Measurements from ENCODE around the gene ZNF556. TPM values are rescaled to one million over a fixed set of nuclear protein-coding genes. Genes with fewer than 3 reads are reported as not detected.
"Not testable (repeated sequence)": the region's sequence is repeated elsewhere in the genome, so short reads cannot be mapped to it uniquely, and the experiment has no call there.

Gene ZNF556
- total and polyA plus RNA-seq, 10 of the 15 experiments (the other 5 are each of a cell fraction or from before 2014, with no cell fraction given), result not detected

GRCh38 chr19:2902590-2903218, 35.6 kb downstream of the ZNF556 start:
- no peaks in the 10 kb centered on the region for H4K20me1 ChIP-seq (ENCODE audit: control insufficient read depth, insufficient read depth)
- 87% methylated on average over 13 of the region's 13 CpGs for WGBS (ENCODE audit: insufficient coverage, insufficient replicate concordance, low lambda C conversion rate, missing lambda C conversion rate)
- H3K27ac ChIP-seq (ENCODE audit: control insufficient read depth, insufficient read depth), result no peak overlapping the region
- POLR2A ChIA-PET, result no interaction called here
- RAD21 ChIA-PET (ENCODE audit: unreplicated experiment), result no interaction called here
- no peak for DNase-seq (ENCODE audit: low read depth, low spot score)
- BruUV-seq (replicated peaks), result no TSS peak
- TF ChIP-seq NFYB (IDR thresholded peaks at IDR 0.05; ENCODE audit: insufficient read depth, low read depth, low read length) (no peak), HDAC6 (IDR thresholded peaks at IDR 0.05; ENCODE audit: unreplicated experiment) (no peak), ATF3 (IDR thresholded peaks at IDR 0.05; ENCODE audit: borderline replicate concordance, extremely low read depth, low read depth, low read length) (no peak), ZNF622 (IDR thresholded peaks at IDR 0.05) (no peak), HCFC1 (IDR thresholded peaks at IDR 0.05; ENCODE audit: low read length) (no peak), ZNF384 (IDR thresholded peaks at IDR 0.05; ENCODE audit: borderline replicate concordance, low read depth, low read length) (no peak), TCF12 (IDR thresholded peaks at IDR 0.05; ENCODE audit: low read depth, low read length) (no peak), RAD51 (IDR thresholded peaks at IDR 0.05) (no peak)
- no peak for ATAC-seq
- H3K4me3 ChIP-seq, result 0 out of 2 replicates have a peak overlapping the region, but pooled peaks have one; percentile 77
- in situ Hi-C loops (cut with MboI), result no loop called here
- SMC1A ChIA-PET (ENCODE audit: uncharacterized antibody, unreplicated experiment), result no interaction called here
- H3K4me1 ChIP-seq (ENCODE audit: control insufficient read depth, insufficient read depth, low read length), result no peaks in the 10 kb centered on the region
- peaks cover 16% of the 10 kb centered on the region for H3K79me2 ChIP-seq (ENCODE audit: control insufficient read depth, insufficient read depth, low read length)
- no peak for FAIRE-seq
- CTCF ChIA-PET, result interaction anchor here (0.6 kb wide), 1 partner anchor 1306 kb away, joined by 3 read pairs; no protein-coding TSS in a partner anchor
- H3K36me3 ChIP-seq (ENCODE audit: control insufficient read depth in 2 of 2, insufficient read depth in 2 of 2, low read length in 1 of 2), result 0 out of 4 replicates have a peak, but pooled peaks cover 0 to 3% of the 10 kb centered on the region in 2 experiments
- no peak overlapping the region for H2AFZ ChIP-seq (ENCODE audit: control insufficient read depth, low read depth, low read length)
- H3K4me2 ChIP-seq (ENCODE audit: control insufficient read depth, insufficient read depth), result peak overlapping the region; percentile 17; the same call in 1 of the 2 replicates
- no peak overlapping the region for H3K9ac ChIP-seq (ENCODE audit: control insufficient read depth, insufficient read depth, low read length)
- intact Hi-C loops (cut with micrococcal nuclease; ENCODE audit: unreplicated experiment), result no loop called here
- no peaks in the 10 kb centered on the region for H3K27me3 ChIP-seq (replicated peaks in 1 of 2; ENCODE audit: control insufficient read depth in 2 of 2, insufficient read depth in 2 of 2, low read length in 1 of 2)
- H3K9me3 ChIP-seq (replicated peaks; ENCODE audit: control insufficient read depth, insufficient read depth, low read length), result no peaks in the 10 kb centered on the region; the same call in 2 of the 3 replicates

- DNase-seq (ENCODE audit: low read depth, low spot score), result not testable (repeated sequence)
Measured at GRCh38 chr19:2903326-2903725, 36.2 kb downstream of the ZNF556 start.

More at GRCh38 chr19:2903326-2903725, 36.2 kb downstream of the ZNF556 start:
- H2AFZ ChIP-seq (ENCODE audit: control insufficient read depth, low read depth, low read length); in situ Hi-C loops (cut with MboI); FAIRE-seq; ATAC-seq; RAD21 ChIA-PET (ENCODE audit: unreplicated experiment); intact Hi-C loops (cut with micrococcal nuclease; ENCODE audit: unreplicated experiment); CTCF ChIA-PET; SMC1A ChIA-PET (ENCODE audit: uncharacterized antibody, unreplicated experiment); H3K4me1 ChIP-seq (ENCODE audit: control insufficient read depth, insufficient read depth, low read length); H3K27ac ChIP-seq (ENCODE audit: control insufficient read depth, insufficient read depth); H3K36me3 ChIP-seq (ENCODE audit: control insufficient read depth in 2 of 2, insufficient read depth in 2 of 2, low read length in 1 of 2); H3K4me3 ChIP-seq; H3K9ac ChIP-seq (ENCODE audit: control insufficient read depth, insufficient read depth, low read length); BruUV-seq (replicated peaks); H3K27me3 ChIP-seq (replicated peaks in 1 of 2; ENCODE audit: control insufficient read depth in 2 of 2, insufficient read depth in 2 of 2, low read length in 1 of 2); H3K4me2 ChIP-seq (ENCODE audit: control insufficient read depth, insufficient read depth); POLR2A ChIA-PET; H3K9me3 ChIP-seq (replicated peaks; ENCODE audit: control insufficient read depth, insufficient read depth, low read length); H4K20me1 ChIP-seq (ENCODE audit: control insufficient read depth, insufficient read depth): not testable (repeated sequence)
- WGBS (ENCODE audit: insufficient coverage, insufficient replicate concordance, low lambda C conversion rate, missing lambda C conversion rate), result 97% methylated on average over 13 of the region's 13 CpGs
- H3K79me2 ChIP-seq (ENCODE audit: control insufficient read depth, insufficient read depth, low read length), result peaks cover 16% of the 10 kb centered on the region

Measured in GM12878 (cell line).